ENCODE measurements around the gene TYW1B.
"Not testable (repeated sequence)": the region's sequence is repeated elsewhere in the genome, so short reads cannot be mapped to it uniquely, and the experiment has no call there.

DNA sequence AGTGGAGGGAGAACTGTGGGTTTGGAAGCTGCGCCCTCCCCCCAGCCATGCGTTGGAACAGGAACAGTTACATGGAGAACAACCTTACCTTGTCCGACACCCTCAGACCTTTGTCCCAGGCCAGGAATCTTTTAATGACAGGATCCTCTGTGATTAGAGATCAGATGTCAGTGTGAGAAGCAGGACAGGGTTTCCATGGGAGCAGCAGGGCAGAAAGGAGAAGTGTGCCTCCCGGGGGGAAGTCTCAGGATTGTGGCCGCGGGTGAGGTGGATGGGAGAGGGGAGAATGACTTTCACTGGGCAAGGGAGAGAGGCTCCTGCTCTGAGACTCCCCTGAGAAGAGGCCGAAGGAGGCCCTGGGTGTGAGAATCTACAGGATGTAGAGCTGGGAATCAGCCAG lies 39.6 kb upstream of the TYW1B start:
- not testable (repeated sequence) for TF ChIP-seq POLR2AphosphoS5 (IDR thresholded peaks at IDR 0.05; ENCODE audit: insufficient read depth, low read depth, low read length); JUN (IDR thresholded peaks at IDR 0.05; ENCODE audit: borderline replicate concordance, insufficient read depth, insufficient read length, low read depth); EZH2 (IDR thresholded peaks at IDR 0.05; ENCODE audit: borderline replicate concordance, low read depth, low read length, severe bottlenecking); POLR2A (IDR thresholded peaks at IDR 0.05; ENCODE audit: low read depth, low read length); FOS (IDR thresholded peaks at IDR 0.05; ENCODE audit: borderline replicate concordance, insufficient read depth, low read length)
- TF ChIP-seq, protein P1, sequence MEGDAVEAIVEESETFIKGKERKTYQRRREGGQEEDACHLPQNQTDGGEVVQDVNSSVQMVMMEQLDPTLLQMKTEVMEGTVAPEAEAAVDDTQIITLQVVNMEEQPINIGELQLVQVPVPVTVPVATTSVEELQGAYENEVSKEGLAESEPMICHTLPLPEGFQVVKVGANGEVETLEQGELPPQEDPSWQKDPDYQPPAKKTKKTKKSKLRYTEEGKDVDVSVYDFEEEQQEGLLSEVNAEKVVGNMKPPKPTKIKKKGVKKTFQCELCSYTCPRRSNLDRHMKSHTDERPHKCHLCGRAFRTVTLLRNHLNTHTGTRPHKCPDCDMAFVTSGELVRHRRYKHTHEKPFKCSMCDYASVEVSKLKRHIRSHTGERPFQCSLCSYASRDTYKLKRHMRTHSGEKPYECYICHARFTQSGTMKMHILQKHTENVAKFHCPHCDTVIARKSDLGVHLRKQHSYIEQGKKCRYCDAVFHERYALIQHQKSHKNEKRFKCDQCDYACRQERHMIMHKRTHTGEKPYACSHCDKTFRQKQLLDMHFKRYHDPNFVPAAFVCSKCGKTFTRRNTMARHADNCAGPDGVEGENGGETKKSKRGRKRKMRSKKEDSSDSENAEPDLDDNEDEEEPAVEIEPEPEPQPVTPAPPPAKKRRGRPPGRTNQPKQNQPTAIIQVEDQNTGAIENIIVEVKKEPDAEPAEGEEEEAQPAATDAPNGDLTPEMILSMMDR (IDR thresholded peaks at IDR 0.05; ENCODE audit: extremely low read depth in 1 of 2, insufficient read depth in 1 of 2, low read depth in 1 of 2, low read length in 2 of 2): not testable (repeated sequence)
- TF ChIP-seq, protein P2, sequence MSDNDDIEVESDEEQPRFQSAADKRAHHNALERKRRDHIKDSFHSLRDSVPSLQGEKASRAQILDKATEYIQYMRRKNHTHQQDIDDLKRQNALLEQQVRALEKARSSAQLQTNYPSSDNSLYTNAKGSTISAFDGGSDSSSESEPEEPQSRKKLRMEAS (IDR thresholded peaks at IDR 0.05; ENCODE audit: insufficient read depth, insufficient read length): not testable (repeated sequence)
